ENCODE results near the gene TMPRSS12. TPM values are rescaled to one million over a fixed set of nuclear protein-coding genes. Genes with fewer than 3 reads are reported as not detected.

TMPRSS12 gene
- total RNA-seq, 3 donors from 2014 or later (not counting 1 experiment from before 2014, with no cell fraction given), result not detected

DNA sequence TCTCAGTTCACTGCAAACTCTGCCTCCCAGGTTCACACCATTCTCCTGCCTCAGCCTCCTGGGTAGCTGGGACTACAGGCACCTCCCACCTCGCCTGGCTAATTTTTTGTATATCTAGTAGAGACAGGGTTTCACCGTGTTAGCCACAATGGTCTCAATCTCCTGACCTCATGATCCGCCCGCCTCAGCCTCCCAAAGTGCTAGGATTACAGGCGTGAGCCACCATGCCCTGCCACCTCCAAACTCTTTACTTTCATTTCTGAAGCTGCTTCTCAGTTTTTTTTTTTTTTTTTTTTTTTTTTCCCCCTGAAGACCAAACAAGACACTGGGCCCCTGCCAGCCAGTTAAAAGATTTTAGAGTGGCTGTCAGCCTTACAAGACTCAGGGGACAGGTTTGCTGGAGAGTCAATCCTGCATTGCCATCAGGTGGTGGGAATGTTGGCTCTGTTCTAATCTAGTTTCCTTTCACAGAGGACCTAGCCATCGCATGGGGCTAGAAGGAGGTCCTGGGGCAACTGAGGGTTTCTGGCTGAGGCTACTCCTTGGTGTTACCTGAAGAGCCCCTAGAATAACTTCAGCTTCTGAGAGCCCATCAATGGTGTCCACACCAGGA is 72.3 kb downstream of the TMPRSS12 start:
- no peak for DNase-seq
- TF ChIP-seq, protein P1, sequence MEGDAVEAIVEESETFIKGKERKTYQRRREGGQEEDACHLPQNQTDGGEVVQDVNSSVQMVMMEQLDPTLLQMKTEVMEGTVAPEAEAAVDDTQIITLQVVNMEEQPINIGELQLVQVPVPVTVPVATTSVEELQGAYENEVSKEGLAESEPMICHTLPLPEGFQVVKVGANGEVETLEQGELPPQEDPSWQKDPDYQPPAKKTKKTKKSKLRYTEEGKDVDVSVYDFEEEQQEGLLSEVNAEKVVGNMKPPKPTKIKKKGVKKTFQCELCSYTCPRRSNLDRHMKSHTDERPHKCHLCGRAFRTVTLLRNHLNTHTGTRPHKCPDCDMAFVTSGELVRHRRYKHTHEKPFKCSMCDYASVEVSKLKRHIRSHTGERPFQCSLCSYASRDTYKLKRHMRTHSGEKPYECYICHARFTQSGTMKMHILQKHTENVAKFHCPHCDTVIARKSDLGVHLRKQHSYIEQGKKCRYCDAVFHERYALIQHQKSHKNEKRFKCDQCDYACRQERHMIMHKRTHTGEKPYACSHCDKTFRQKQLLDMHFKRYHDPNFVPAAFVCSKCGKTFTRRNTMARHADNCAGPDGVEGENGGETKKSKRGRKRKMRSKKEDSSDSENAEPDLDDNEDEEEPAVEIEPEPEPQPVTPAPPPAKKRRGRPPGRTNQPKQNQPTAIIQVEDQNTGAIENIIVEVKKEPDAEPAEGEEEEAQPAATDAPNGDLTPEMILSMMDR (IDR thresholded peaks at IDR 0.05), result no peak
- H3K4me3 ChIP-seq (ENCODE audit: low read length), result no peak overlapping the region
- no peaks in the 10 kb centered on the region for H3K27me3 ChIP-seq (ENCODE audit: control insufficient read depth, insufficient read depth, low read length)
- H3K27ac ChIP-seq (ENCODE audit: low read length), result no peak overlapping the region
- H3K36me3 Mint-ChIP-seq, result peaks cover 30% of the 10 kb centered on the region
- peaks cover 4 to 8% of the 10 kb centered on the region in 2 donors for H3K27me3 Mint-ChIP-seq (ENCODE audit: low read depth in 2 of 2)
- H3K4me1 Mint-ChIP-seq, result peaks cover 19 to 24% of the 10 kb centered on the region in 2 donors
- peak overlapping the region in 1 of 2 donors; percentile 39 for H3K27ac Mint-ChIP-seq
- H3K4me1 ChIP-seq (ENCODE audit: control insufficient read depth, insufficient read depth, low read length), result peaks cover 5% of the 10 kb centered on the region
- WGBS (ENCODE audit: insufficient coverage), result 48% methylated on average over 6 of the region's 6 CpGs
- intact Hi-C loops (cut with micrococcal nuclease), result no loop called here
- no peaks in the 10 kb centered on the region for H3K36me3 ChIP-seq (ENCODE audit: control insufficient read depth, insufficient read depth, low read length)
- H3K9me3 Mint-ChIP-seq, result peaks cover 7 to 18% of the 10 kb centered on the region in 2 donors
- peak overlapping the region; percentile 68 for H3K4me3 Mint-ChIP-seq
- peaks cover 33% of the 10 kb centered on the region for H3K9me3 ChIP-seq (ENCODE audit: control insufficient read depth, insufficient read depth, low read length)
- ATAC-seq, result peak; percentile 30 to 68 (median 62)

GRCh38 chr12:50916292-50916691 is 73.6 kb downstream of the TMPRSS12 start:
- H3K36me3 ChIP-seq (ENCODE audit: control insufficient read depth, insufficient read depth, low read length), result no peaks in the 10 kb centered on the region
- no peak for ATAC-seq
- peaks cover 33% of the 10 kb centered on the region for H3K9me3 ChIP-seq (ENCODE audit: control insufficient read depth, insufficient read depth, low read length)
- H3K27ac ChIP-seq (ENCODE audit: low read length), result no peak overlapping the region
- TF ChIP-seq, protein P1 (IDR thresholded peaks at IDR 0.05), result no peak
- H3K4me3 Mint-ChIP-seq, result no peak overlapping the region
- intact Hi-C loops (cut with micrococcal nuclease), result no loop called here
- WGBS (ENCODE audit: insufficient coverage), result 91% methylated on average over 1 of the region's 3 CpGs
- peaks cover 30% of the 10 kb centered on the region for H3K36me3 Mint-ChIP-seq
- no peak overlapping the region for H3K4me3 ChIP-seq (ENCODE audit: low read length)
- H3K4me1 ChIP-seq (ENCODE audit: control insufficient read depth, insufficient read depth, low read length), result peaks cover 5% of the 10 kb centered on the region
- peaks cover 0 to 8% of the 10 kb centered on the region in 2 donors for H3K27me3 Mint-ChIP-seq (ENCODE audit: low read depth in 2 of 2)
- no peak overlapping the region for H3K27ac Mint-ChIP-seq
- H3K9me3 Mint-ChIP-seq, result peaks cover 7 to 18% of the 10 kb centered on the region in 2 donors
- H3K4me1 Mint-ChIP-seq, result peaks cover 19 to 24% of the 10 kb centered on the region in 2 donors
- no peaks in the 10 kb centered on the region for H3K27me3 ChIP-seq (ENCODE audit: control insufficient read depth, insufficient read depth, low read length)
- no peak for DNase-seq

GRCh38 chr12:50918584-50919316 is 76.0 kb downstream of the TMPRSS12 start:
- TF ChIP-seq, protein P1 (IDR thresholded peaks at IDR 0.05), result no peak

More at GRCh38 chr12:50918584-50919316, 76.0 kb downstream of the TMPRSS12 start:
- intact Hi-C loops (cut with micrococcal nuclease), result no loop called here
- no peaks in the 10 kb centered on the region for H3K36me3 ChIP-seq (ENCODE audit: control insufficient read depth, insufficient read depth, low read length)
- no peak overlapping the region for H3K27ac ChIP-seq (ENCODE audit: low read length)
- no peaks in the 10 kb centered on the region for H3K27me3 ChIP-seq (ENCODE audit: control insufficient read depth, insufficient read depth, low read length)
- Mint-ChIP-seq H3K4me3 (no peak overlapping the region), H3K27me3 (ENCODE audit: low read depth in 2 of 2) (peaks cover 0 to 8% of the 10 kb centered on the region in 2 donors), H3K27ac (no peak overlapping the region), H3K4me1 (peaks cover 34% of the 10 kb centered on the region in 2 donors), H3K36me3 (peaks cover 24% of the 10 kb centered on the region), H3K9me3 (peaks cover 2 to 8% of the 10 kb centered on the region in 2 donors)
- 89% methylated on average over 5 of the region's 5 CpGs for WGBS (ENCODE audit: insufficient coverage)
- peaks cover 18% of the 10 kb centered on the region for H3K4me1 ChIP-seq (ENCODE audit: control insufficient read depth, insufficient read depth, low read length)
- DNase-seq (no peak), ATAC-seq (no peak)
- no peak overlapping the region for H3K4me3 ChIP-seq (ENCODE audit: low read length)
- H3K9me3 ChIP-seq (ENCODE audit: control insufficient read depth, insufficient read depth, low read length), result peaks cover 22% of the 10 kb centered on the region
